HG03460 (cell line): ENCODE results near the gene PML.
"Not testable (repeated sequence)": the region's sequence is repeated elsewhere in the genome, so short reads cannot be mapped to it uniquely, and the experiment has no call there.

Experiments used
- ATAC-seq: cut with Tn5 transposase; IDR thresholded peaks from one replicate; pipeline ENCODE4 v1.9.1; 2021; ENCODE audit not compliant: unreplicated experiment

The PML gene

GRCh38 chr15:74037171-74038117, 42.9 kb downstream of the PML start:
- no peak for ATAC-seq

- no peak for ATAC-seq
Measured at GRCh38 chr15:74038707-74039655, 44.5 kb downstream of the PML start.

GRCh38 chr15:74039656-74040010, 45.1 kb downstream of the PML start:
- no peak for ATAC-seq

GRCh38 chr15:74040109-74040850, 45.8 kb downstream of the PML start:
- ATAC-seq, result no peak

GRCh38 chr15:74041311-74041756, 46.8 kb downstream of the PML start:
- no peak for ATAC-seq

GRCh38 chr15:74041777-74042435, 47.4 kb downstream of the PML start:
- ATAC-seq, result no peak

- no peak for ATAC-seq
Measured at GRCh38 chr15:74042603-74043424, 48.3 kb downstream of the PML start.

GRCh38 chr15:74043425-74044266, 49.1 kb downstream of the PML start:
- no peak for ATAC-seq

- ATAC-seq, result no peak
Measured at GRCh38 chr15:74044267-74045110, 50.0 kb downstream of the PML start.

- no peak for ATAC-seq
Measured at GRCh38 chr15:74045184-74045583, 50.7 kb downstream of the PML start.

- ATAC-seq, result no peak
Measured at GRCh38 chr15:74045636-74046274, 51.2 kb downstream of the PML start.

GRCh38 chr15:74046275-74046674, 51.8 kb downstream of the PML start:
- no peak for ATAC-seq

GRCh38 chr15:74050127-74050526, 55.6 kb downstream of the PML start:
- ATAC-seq, result no peak

- no peak for ATAC-seq
Measured at GRCh38 chr15:74050556-74051234, 56.2 kb downstream of the PML start.

- not testable (repeated sequence) for ATAC-seq
Measured at GRCh38 chr15:74052271-74053260, 58.0 kb downstream of the PML start.
